DLD1 (cell line): ENCODE measurements around the gene OGFR.

Experiments used
- in situ Hi-C: cut with HindIII; loops from 2 replicates; pipeline ENCODE4 v1.10.0; 2017; ENCODE audit warnings: low sequenced_read_pairs

OGFR gene

GRCh38 chr20:62779417-62779685 lies 25.3 kb upstream of the OGFR start:
- in situ Hi-C loops, result no loop called here

GRCh38 chr20:62780204-62780603 lies 24.4 kb upstream of the OGFR start:
- in situ Hi-C loops, result no loop called here

GRCh38 chr20:62780696-62781095 lies 23.9 kb upstream of the OGFR start:
- in situ Hi-C loops, result no loop called here

GRCh38 chr20:62782149-62782892 lies 22.3 kb upstream of the OGFR start:
- in situ Hi-C loops, result no loop called here

- in situ Hi-C loops, result no loop called here
Observed at GRCh38 chr20:62782893-62783278, 21.7 kb upstream of the OGFR start.

- in situ Hi-C loops, result no loop called here
Observed at GRCh38 chr20:62784497-62784896, 20.1 kb upstream of the OGFR start.

- in situ Hi-C loops, result no loop called here
Observed at GRCh38 chr20:62785393-62785792, 19.2 kb upstream of the OGFR start.

GRCh38 chr20:62786157-62786556 lies 18.5 kb upstream of the OGFR start:
- in situ Hi-C loops, result no loop called here

- in situ Hi-C loops, result no loop called here
Observed at GRCh38 chr20:62787321-62787720, 17.3 kb upstream of the OGFR start.

- in situ Hi-C loops, result no loop called here
Observed at GRCh38 chr20:62787866-62788265, 16.8 kb upstream of the OGFR start.

GRCh38 chr20:62788607-62789006 lies 16.0 kb upstream of the OGFR start:
- in situ Hi-C loops, result no loop called here

GRCh38 chr20:62790075-62790474 lies 14.6 kb upstream of the OGFR start:
- in situ Hi-C loops, result no loop called here

GRCh38 chr20:62791301-62792181 lies 13.1 kb upstream of the OGFR start:
- in situ Hi-C loops, result no loop called here

- in situ Hi-C loops, result no loop called here
Observed at GRCh38 chr20:62792182-62792939, 12.3 kb upstream of the OGFR start.

- in situ Hi-C loops, result no loop called here
Observed at GRCh38 chr20:62792940-62793756, 11.5 kb upstream of the OGFR start.

GRCh38 chr20:62793757-62794006 lies 11.0 kb upstream of the OGFR start:
- in situ Hi-C loops, result no loop called here

- in situ Hi-C loops, result no loop called here
Observed at GRCh38 chr20:62794007-62794724, 10.5 kb upstream of the OGFR start.

- in situ Hi-C loops, result no loop called here
Observed at GRCh38 chr20:62795023-62795761, 9.4 kb upstream of the OGFR start.

GRCh38 chr20:62796699-62797491 lies 7.7 kb upstream of the OGFR start:
- in situ Hi-C loops, result no loop called here
